ENCODE results near the gene EME2. TPM values are rescaled to one million over a fixed set of nuclear protein-coding genes. Genes with fewer than 3 reads are reported as not detected.

The EME2 gene
- total RNA-seq, 1 donor from 2014 or later: 35.9 TPM

DNA sequence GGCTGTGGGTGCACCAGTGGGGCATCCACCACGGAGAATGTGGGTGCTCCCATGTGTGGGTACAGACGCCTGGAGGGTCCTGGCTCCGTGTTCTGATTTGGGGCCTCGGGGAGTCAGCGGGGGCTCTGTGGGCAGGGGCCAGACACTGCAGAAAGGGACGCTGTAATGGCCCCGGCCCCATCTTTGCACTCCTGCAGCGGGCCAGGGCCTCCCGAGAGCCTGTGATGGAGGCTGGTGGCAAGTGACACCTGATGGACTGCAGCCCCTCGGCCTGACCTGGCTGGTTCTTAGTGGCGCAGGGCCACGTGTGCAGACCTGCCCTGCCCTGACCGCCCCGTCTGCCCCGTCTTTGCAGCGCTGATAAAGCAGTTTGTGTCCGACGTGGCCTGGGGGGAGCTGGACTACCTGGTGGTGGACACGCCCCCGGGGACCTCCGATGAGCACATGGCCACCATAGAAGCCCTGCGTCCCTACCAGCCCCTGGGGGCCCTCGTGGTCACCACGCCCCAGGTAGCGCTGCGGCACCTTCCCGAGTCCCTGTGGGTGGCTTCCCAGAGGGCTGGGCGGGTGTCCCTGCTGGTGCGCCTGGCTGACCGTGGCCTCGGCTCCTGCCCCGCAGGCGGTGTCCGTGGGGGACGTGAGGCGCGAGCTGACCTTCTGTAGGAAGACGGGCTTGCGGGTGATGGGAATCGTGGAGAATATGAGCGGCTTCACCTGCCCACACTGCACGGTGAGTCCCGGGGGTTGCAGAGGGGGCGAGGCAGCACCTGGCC, 14.9 kb downstream of the EME2 start:
- Mint-ChIP-seq H3K4me3 (no peak overlapping the region), H3K27me3 (no peaks in the 10 kb centered on the region), H3K36me3 (peaks cover 3% of the 10 kb centered on the region), H3K27ac (no peak overlapping the region), H3K9me3 (no peaks in the 10 kb centered on the region), H3K4me1 (ENCODE audit: unreplicated experiment) (peaks cover 4% of the 10 kb centered on the region)
- TF ChIP-seq, protein P1, sequence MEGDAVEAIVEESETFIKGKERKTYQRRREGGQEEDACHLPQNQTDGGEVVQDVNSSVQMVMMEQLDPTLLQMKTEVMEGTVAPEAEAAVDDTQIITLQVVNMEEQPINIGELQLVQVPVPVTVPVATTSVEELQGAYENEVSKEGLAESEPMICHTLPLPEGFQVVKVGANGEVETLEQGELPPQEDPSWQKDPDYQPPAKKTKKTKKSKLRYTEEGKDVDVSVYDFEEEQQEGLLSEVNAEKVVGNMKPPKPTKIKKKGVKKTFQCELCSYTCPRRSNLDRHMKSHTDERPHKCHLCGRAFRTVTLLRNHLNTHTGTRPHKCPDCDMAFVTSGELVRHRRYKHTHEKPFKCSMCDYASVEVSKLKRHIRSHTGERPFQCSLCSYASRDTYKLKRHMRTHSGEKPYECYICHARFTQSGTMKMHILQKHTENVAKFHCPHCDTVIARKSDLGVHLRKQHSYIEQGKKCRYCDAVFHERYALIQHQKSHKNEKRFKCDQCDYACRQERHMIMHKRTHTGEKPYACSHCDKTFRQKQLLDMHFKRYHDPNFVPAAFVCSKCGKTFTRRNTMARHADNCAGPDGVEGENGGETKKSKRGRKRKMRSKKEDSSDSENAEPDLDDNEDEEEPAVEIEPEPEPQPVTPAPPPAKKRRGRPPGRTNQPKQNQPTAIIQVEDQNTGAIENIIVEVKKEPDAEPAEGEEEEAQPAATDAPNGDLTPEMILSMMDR (conservative IDR thresholded peaks at IDR 0.05): no peak
- DNase-seq (ENCODE audit: extremely low spot score, unreplicated experiment): no peak

DNA sequence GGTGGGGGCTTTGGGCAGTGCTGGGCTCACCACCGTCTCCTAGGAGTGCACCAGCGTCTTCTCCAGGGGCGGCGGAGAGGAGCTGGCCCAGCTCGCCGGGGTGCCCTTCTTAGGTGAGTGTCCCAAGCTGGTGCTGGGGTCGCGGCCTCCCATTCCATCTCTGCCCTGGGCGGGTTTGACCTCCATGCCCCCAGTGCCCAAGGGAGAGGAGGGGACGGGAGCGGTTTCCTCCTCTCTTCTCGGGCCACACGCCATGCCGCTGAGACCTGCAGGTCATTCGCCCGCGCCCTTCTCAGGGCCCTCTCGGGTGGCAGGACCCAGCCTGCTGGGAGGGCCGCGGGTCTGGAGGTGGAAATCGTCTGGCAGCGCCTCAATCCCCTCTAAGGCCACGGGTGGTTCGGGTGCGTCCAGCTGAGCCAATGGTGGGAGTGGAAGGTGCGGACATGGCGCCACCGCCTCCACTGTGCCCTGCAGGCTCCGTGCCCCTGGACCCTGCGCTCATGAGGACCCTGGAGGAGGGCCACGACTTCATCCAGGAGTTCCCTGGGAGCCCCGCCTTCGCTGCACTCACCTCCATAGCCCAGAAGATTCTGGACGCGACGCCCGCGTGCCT, 15.6 kb downstream of the EME2 start:
- Mint-ChIP-seq H3K4me3 (no peak overlapping the region), H3K9me3 (no peaks in the 10 kb centered on the region), H3K36me3 (peaks cover 2% of the 10 kb centered on the region), H3K4me1 (ENCODE audit: unreplicated experiment) (peaks cover 3% of the 10 kb centered on the region), H3K27ac (no peak overlapping the region), H3K27me3 (no peaks in the 10 kb centered on the region)
- no peak for DNase-seq (ENCODE audit: extremely low spot score, unreplicated experiment)
- TF ChIP-seq, protein P1 (conservative IDR thresholded peaks at IDR 0.05): no peak

DNA sequence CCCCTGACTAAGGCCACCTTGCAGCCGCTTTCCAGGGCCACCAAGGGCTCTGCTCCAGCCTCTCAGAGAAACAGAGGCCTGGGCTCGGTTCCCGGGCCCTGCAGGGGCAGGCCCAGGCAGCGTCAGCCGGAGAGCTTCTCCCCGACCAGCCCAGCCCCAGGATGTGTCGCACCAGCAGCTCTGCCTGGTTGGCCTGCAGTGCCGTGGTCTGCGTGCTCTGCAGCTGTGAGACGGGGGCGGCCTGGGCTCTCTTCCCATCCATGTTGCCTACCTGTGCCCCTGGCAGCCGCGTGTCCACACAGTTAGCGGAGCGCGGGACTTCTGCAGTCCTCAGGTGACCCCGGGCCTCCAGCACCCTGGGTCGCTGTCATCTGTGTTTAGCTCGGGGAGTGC, 16.1 kb downstream of the EME2 start:
- H3K4me3 Mint-ChIP-seq: no peak overlapping the region
- H3K27ac Mint-ChIP-seq: no peak overlapping the region
- TF ChIP-seq, protein P1 (conservative IDR thresholded peaks at IDR 0.05): no peak
- no peaks in the 10 kb centered on the region for H3K4me1 Mint-ChIP-seq (ENCODE audit: unreplicated experiment)
- H3K27me3 Mint-ChIP-seq: no peaks in the 10 kb centered on the region
- no peaks in the 10 kb centered on the region for H3K9me3 Mint-ChIP-seq
- DNase-seq (ENCODE audit: extremely low spot score, unreplicated experiment): no peak
- no peaks in the 10 kb centered on the region for H3K36me3 Mint-ChIP-seq

DNA sequence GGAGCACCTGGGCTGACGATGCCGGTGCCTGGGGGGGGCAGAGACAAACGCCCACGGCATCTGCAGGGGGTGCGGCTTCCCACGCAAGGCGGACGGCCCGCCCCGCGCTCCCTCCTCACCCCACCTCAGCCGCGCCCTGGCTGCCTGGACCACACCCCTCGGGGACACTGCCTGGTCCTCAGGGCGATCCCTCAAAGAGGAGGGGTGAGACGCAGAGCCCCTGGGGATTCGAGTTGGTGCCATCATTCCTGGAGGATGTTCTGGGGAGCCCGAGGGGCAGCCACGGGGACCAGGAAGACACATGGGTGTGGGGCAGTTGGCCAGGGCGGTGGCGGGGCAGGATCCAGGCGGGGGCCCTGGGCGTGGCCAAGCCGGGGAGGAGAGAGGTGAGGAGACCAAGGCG, 17.0 kb downstream of the EME2 start:
- no peaks in the 10 kb centered on the region for H3K9me3 Mint-ChIP-seq
- no peak overlapping the region for H3K27ac Mint-ChIP-seq
- TF ChIP-seq, protein P1 (conservative IDR thresholded peaks at IDR 0.05): no peak
- no peaks in the 10 kb centered on the region for H3K4me1 Mint-ChIP-seq (ENCODE audit: unreplicated experiment)
- H3K36me3 Mint-ChIP-seq: no peaks in the 10 kb centered on the region
- no peaks in the 10 kb centered on the region for H3K27me3 Mint-ChIP-seq
- H3K4me3 Mint-ChIP-seq: no peak overlapping the region
- no peak for DNase-seq (ENCODE audit: extremely low spot score, unreplicated experiment)

DNA sequence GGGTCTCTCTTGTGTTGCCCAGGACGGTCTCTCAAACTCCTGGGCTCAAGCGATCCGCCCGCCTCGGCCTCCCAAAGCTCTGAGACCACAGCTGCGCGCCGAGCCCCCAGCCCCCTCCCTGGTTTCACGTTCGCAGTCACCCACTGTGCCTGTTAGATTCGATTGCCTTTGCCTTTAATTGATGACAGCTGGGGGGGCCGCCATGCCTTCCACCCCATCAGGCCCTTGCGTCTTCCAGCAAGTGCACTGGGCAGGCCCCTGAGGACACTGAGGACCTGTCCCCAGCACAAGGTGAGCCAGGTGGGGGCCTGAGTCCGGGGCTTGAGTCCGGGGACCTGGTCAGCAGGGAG, 17.6 kb downstream of the EME2 start:
- TF ChIP-seq, protein P1 (conservative IDR thresholded peaks at IDR 0.05): no peak
- Mint-ChIP-seq H3K36me3 (no peaks in the 10 kb centered on the region), H3K9me3 (no peaks in the 10 kb centered on the region), H3K27ac (no peak overlapping the region), H3K4me3 (no peak overlapping the region), H3K27me3 (no peaks in the 10 kb centered on the region), H3K4me1 (ENCODE audit: unreplicated experiment) (no peaks in the 10 kb centered on the region)
- DNase-seq (ENCODE audit: extremely low spot score, unreplicated experiment): no peak

All from type B pancreatic cell (in vitro differentiated cells).